ENCODE data around the gene NEK7. TPM values are rescaled to one million over a fixed set of nuclear protein-coding genes. Genes with fewer than 3 reads are reported as not detected.
A peak's percentile ranks its signal among the peaks of the same experiment; 100 is the strongest.

The NEK7 gene
- total RNA-seq, 6 experiments from 2014 or later = 20.6 to 32.3 (median 21.5) TPM

GRCh38 chr1:198174297-198174696, 17.5 kb downstream of the NEK7 start:
- DNase-seq (no peak), ATAC-seq (no peak)
- intact Hi-C loops (cut with DNase I) = no loop called here
- Histone ChIP-seq H3K4me3 (no peak overlapping the region), H3K27ac (no peak overlapping the region), H3K36me3 (no peaks in the 10 kb centered on the region), H3K4me1 (peaks cover 0 to 50% (median 6%) of the 10 kb centered on the region in 4 donors), H3K9me3 (no peaks in the 10 kb centered on the region), H3K27me3 (no peaks in the 10 kb centered on the region)
- WGBS (ENCODE audit: insufficient coverage, low coverage, low lambda C conversion rate, missing lambda C conversion rate) = 26% methylated on average over 5 of the region's 5 CpGs
- TF ChIP-seq POLR2A (IDR thresholded peaks at IDR 0.05) = no peak
- no peak for TF ChIP-seq CTCF (IDR thresholded peaks at IDR 0.05)

- TF ChIP-seq POLR2A (IDR thresholded peaks at IDR 0.05) (no peak), CTCF (IDR thresholded peaks at IDR 0.05) (no peak)
- no peaks in the 10 kb centered on the region for H3K9me3 ChIP-seq
- WGBS (ENCODE audit: insufficient coverage, low coverage, low lambda C conversion rate, missing lambda C conversion rate) = 47% methylated on average over 5 of the region's 5 CpGs
- no peak overlapping the region for H3K27ac ChIP-seq
- no peaks in the 10 kb centered on the region for H3K27me3 ChIP-seq
- no peaks in the 10 kb centered on the region for H3K36me3 ChIP-seq
- ATAC-seq (peak in 2 of 4 donors; percentile 51 to 66), DNase-seq (no peak)
- no peak overlapping the region for H3K4me3 ChIP-seq
- peaks cover 0 to 55% (median 6%) of the 10 kb centered on the region in 4 donors for H3K4me1 ChIP-seq
- intact Hi-C loops (cut with DNase I) = no loop called here
These were observed 18.8 kb downstream of the NEK7 start for GRCh38 chr1:198175423-198176170.

GRCh38 chr1:198176179-198176578, 19.4 kb downstream of the NEK7 start:
- Histone ChIP-seq H3K27ac (no peak overlapping the region), H3K4me1 (peaks cover 0 to 53% (median 6%) of the 10 kb centered on the region in 4 donors), H3K9me3 (no peaks in the 10 kb centered on the region), H3K36me3 (no peaks in the 10 kb centered on the region), H3K27me3 (no peaks in the 10 kb centered on the region), H3K4me3 (no peak overlapping the region)
- intact Hi-C loops (cut with DNase I) = no loop called here
- no peak for ATAC-seq
- no peak for DNase-seq
- TF ChIP-seq CTCF (IDR thresholded peaks at IDR 0.05) = no peak
- no peak for TF ChIP-seq POLR2A (IDR thresholded peaks at IDR 0.05)
- 100% methylated on average over 1 of the region's 1 CpG for WGBS (ENCODE audit: insufficient coverage, low coverage, low lambda C conversion rate, missing lambda C conversion rate)

- ATAC-seq (no peak), DNase-seq (no peak)
- WGBS (ENCODE audit: insufficient coverage, low coverage, low lambda C conversion rate, missing lambda C conversion rate) = 9% methylated on average over 2 of the region's 2 CpGs
- no peak overlapping the region for H3K4me3 ChIP-seq
- H3K9me3 ChIP-seq = no peaks in the 10 kb centered on the region
- no peak overlapping the region for H3K27ac ChIP-seq
- TF ChIP-seq CTCF (IDR thresholded peaks at IDR 0.05) (no peak), POLR2A (IDR thresholded peaks at IDR 0.05) (no peak)
- H3K36me3 ChIP-seq = no peaks in the 10 kb centered on the region
- H3K4me1 ChIP-seq = peaks cover 0 to 47% (median 6%) of the 10 kb centered on the region in 4 donors
- intact Hi-C loops (cut with DNase I) = no loop called here
- H3K27me3 ChIP-seq = no peaks in the 10 kb centered on the region
These were observed 20.7 kb downstream of the NEK7 start for GRCh38 chr1:198177546-198177945.

Measured in right lobe of liver (tissue), 6 donors.